Activated CD8-positive, alpha-beta T cell treated with anti-CD3 and anti-CD28 coated beads for 36 hours (primary cell): ENCODE data around the gene MUC6. TPM values are rescaled to one million over a fixed set of nuclear protein-coding genes. Genes with fewer than 3 reads are reported as not detected.

Experiments
- ATAC-seq: fragments of 200-7000 bp; cut with Tn5 transposase; one replicate; pipeline ENCODE4 v1.10.0; 2021; ENCODE audit warnings: mild to moderate bottlenecking, moderate library complexity
- CTCF ChIA-PET: fragments of 350-600 bp; sonication (Branson Sonifier 250); formaldehyde crosslinking; loops from one replicate; lab custom pipeline; 2021; ENCODE audit warnings: antibody characterized with exemption; lab: Charles Lee
- POLR2A ChIA-PET: fragments of 350-600 bp; sonication (Branson Sonifier 250); formaldehyde crosslinking; loops from one replicate; lab custom pipeline; 2021; ENCODE audit warnings: antibody characterized with exemption; lab: Charles Lee
- DNase-seq: peaks from one replicate; pipeline ENCODE4 v3.0.0-alpha.2; 2020
- H3K27ac Mint-ChIP-seq: one replicate; pipeline ENCODE4 v1.8.0; 2021; ENCODE audit warnings: mild to moderate bottlenecking, mixed read lengths
- H3K27me3 Mint-ChIP-seq: one replicate; pipeline ENCODE4 v1.8.0; 2021; ENCODE audit warnings: mixed read lengths
- H3K36me3 Mint-ChIP-seq: one replicate; pipeline ENCODE4 v1.8.0; 2021; ENCODE audit warnings: low read depth, mixed read lengths
- H3K4me1 Mint-ChIP-seq: one replicate; pipeline ENCODE4 v1.8.0; 2021; ENCODE audit warnings: low read depth, mixed read lengths
- H3K4me3 Mint-ChIP-seq: one replicate; pipeline ENCODE4 v1.8.0; 2021; ENCODE audit warnings: mild to moderate bottlenecking, moderate library complexity, mixed read lengths
- H3K9me3 Mint-ChIP-seq: one replicate; pipeline ENCODE4 v1.8.0; 2021; ENCODE audit warnings: mixed read lengths
- intact Hi-C: fragments of 100-400 bp; cut with micrococcal nuclease; formaldehyde crosslinking; loops from one replicate; pipeline ENCODE4 v1.10.0; 2022
- total RNA-seq, 2 experiments: library from RNA; stranded (reverse); gene quantifications; one replicate each; pipeline ENCODE4 v1.2.3, GENCODE V29; 2021
- TF ChIP-seq, protein P1 (sequence below): fragments of 200-600 bp; IDR thresholded peaks from one replicate; pipeline ENCODE4 v1.8.0; 2022; ENCODE audit warnings: antibody characterized with exemption, mild to moderate bottlenecking

MUC6 gene
- total RNA-seq, 2 experiments from 2014 or later: not detected

DNA sequence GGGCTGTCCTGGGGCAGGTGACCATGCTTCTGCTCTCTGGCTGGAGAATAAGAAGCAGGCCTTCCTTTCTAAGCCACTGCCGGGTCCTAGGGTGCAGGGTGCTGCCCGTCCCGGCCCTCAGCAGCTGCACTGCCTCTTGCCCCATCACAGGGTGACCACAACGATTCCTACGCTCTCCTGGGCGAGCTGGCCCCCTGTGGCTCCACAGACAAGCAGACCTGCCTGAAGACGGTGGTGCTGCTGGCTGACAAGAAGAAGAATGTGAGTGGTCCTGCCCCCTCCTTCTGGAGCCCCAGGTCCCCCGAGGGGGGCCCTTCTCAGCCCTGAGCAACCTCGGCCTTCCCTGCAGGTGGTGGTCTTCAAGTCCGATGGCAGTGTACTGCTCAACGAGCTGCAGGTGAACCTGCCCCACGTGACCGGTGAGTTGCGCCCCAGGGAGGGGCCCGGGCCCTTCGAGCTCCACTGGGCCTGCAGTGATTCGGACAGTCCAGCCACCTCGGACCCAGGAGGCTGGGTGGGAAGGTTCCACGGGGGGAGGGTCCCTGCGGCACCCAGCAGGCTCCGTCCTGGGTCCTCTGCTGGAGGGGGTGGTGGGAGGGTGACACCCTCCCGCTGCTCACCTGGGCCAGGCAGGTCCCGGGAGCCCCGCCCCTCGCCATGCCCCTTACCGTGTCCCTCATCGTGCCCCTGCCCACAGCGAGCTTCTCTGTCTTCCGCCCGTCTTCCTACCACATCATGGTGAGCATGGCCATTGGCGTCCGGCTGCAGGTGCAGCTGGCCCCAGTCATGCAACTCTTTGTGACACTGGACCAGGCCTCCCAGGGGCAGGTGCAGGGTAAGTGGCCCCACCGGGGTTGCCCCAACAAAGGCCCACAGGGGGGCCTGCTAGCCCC, 46.5 kb upstream of the MUC6 start:
- TF ChIP-seq, protein P1, sequence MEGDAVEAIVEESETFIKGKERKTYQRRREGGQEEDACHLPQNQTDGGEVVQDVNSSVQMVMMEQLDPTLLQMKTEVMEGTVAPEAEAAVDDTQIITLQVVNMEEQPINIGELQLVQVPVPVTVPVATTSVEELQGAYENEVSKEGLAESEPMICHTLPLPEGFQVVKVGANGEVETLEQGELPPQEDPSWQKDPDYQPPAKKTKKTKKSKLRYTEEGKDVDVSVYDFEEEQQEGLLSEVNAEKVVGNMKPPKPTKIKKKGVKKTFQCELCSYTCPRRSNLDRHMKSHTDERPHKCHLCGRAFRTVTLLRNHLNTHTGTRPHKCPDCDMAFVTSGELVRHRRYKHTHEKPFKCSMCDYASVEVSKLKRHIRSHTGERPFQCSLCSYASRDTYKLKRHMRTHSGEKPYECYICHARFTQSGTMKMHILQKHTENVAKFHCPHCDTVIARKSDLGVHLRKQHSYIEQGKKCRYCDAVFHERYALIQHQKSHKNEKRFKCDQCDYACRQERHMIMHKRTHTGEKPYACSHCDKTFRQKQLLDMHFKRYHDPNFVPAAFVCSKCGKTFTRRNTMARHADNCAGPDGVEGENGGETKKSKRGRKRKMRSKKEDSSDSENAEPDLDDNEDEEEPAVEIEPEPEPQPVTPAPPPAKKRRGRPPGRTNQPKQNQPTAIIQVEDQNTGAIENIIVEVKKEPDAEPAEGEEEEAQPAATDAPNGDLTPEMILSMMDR: no peak
- ATAC-seq (no peak), DNase-seq (no peak)
- POLR2A ChIA-PET: no interaction called here
- Mint-ChIP-seq H3K4me3 (no peak overlapping the region), H3K4me1 (no peaks in the 10 kb centered on the region), H3K9me3 (no peaks in the 10 kb centered on the region), H3K27me3 (no peaks in the 10 kb centered on the region), H3K36me3 (no peaks in the 10 kb centered on the region), H3K27ac (no peak overlapping the region)
- CTCF ChIA-PET: no interaction called here
- intact Hi-C loops: no loop called here

DNA sequence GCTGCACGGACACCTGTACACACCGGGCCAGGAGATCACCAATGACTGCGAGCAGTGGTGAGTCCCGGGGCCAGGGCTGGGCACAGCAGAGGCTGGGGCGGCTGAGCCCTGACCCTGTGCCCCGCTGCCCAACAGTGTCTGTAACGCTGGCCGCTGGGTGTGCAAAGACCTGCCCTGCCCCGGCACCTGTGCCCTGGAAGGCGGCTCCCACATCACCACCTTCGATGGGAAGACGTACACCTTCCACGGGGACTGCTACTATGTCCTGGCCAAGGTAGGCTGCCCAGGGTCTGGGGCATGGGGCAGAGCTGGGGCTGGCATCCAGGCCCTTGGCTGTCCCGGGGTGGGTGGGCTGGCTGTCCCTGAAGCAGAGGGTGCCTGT, 45.8 kb upstream of the MUC6 start:
- H3K4me1 Mint-ChIP-seq: no peaks in the 10 kb centered on the region
- DNase-seq (no peak), ATAC-seq (no peak)
- TF ChIP-seq, protein P1: no peak
- H3K9me3 Mint-ChIP-seq: no peaks in the 10 kb centered on the region
- POLR2A ChIA-PET: no interaction called here
- no peaks in the 10 kb centered on the region for H3K36me3 Mint-ChIP-seq
- no peak overlapping the region for H3K4me3 Mint-ChIP-seq
- intact Hi-C loops: no loop called here
- no peaks in the 10 kb centered on the region for H3K27me3 Mint-ChIP-seq
- CTCF ChIA-PET: no interaction called here
- H3K27ac Mint-ChIP-seq: no peak overlapping the region

DNA sequence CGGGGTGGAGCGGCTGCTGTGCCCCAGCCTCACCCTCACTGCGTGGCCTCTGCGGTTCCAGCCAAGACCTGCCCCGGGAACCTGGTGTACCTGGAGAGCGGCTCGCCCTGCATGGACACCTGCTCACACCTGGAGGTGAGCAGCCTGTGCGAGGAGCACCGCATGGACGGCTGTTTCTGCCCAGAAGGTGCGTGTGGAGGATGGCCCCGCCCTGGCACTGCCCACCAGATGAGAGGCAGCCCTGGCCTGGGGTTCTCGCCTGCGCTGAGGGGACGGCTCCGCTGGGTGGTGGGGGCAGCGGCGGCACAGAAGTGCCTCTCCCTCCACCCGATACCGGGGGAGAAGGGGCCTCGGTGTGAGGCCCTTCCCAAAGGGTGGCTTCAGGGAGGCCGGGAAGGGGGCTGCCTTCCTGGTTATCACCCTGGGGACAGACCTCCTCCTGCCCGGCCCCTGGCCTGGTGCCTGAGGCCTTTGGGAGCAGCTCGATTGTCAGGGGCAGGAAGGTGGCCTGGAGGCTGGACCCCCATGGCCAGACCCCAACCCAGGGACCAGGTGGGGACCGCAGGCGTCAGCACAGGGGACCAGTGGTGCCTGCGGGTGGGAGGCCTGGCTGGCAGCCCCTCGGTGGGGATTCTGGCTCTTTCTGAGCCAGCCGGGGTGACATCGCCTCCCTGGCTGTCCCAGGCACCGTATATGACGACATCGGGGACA, 45.2 kb upstream of the MUC6 start:
- H3K27me3 Mint-ChIP-seq: no peaks in the 10 kb centered on the region
- ChIA-PET POLR2A (no interaction called here), CTCF (no interaction called here)
- TF ChIP-seq, protein P1: no peak
- no peaks in the 10 kb centered on the region for H3K9me3 Mint-ChIP-seq
- no peak overlapping the region for H3K4me3 Mint-ChIP-seq
- no peaks in the 10 kb centered on the region for H3K4me1 Mint-ChIP-seq
- H3K36me3 Mint-ChIP-seq: no peaks in the 10 kb centered on the region
- intact Hi-C loops: no loop called here
- H3K27ac Mint-ChIP-seq: no peak overlapping the region
- DNase-seq: no peak
- ATAC-seq: no peak

DNA sequence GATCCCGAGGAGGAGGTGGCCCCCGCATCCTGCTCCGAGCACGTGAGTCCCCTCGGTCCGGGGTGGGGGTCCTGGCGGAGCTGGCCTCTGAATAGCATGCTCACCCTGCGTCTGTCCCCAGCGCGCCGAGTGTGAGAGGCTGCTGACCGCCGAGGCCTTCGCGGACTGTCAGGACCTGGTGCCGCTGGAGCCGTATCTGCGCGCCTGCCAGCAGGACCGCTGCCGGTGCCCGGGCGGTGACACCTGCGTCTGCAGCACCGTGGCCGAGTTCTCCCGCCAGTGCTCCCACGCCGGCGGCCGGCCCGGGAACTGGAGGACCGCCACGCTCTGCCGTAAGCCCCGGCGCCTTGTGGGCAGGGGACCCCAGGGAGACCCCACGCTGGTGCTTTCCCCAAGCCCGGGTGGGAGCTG, 41.7 kb upstream of the MUC6 start:
- CTCF ChIA-PET: no interaction called here
- no peak overlapping the region for H3K4me3 Mint-ChIP-seq
- no peak for ATAC-seq
- POLR2A ChIA-PET: no interaction called here
- no peak for DNase-seq
- no peaks in the 10 kb centered on the region for H3K4me1 Mint-ChIP-seq
- TF ChIP-seq, protein P1: no peak
- H3K27me3 Mint-ChIP-seq: no peaks in the 10 kb centered on the region
- no peaks in the 10 kb centered on the region for H3K36me3 Mint-ChIP-seq
- H3K9me3 Mint-ChIP-seq: no peaks in the 10 kb centered on the region
- H3K27ac Mint-ChIP-seq: no peak overlapping the region
- intact Hi-C loops: no loop called here
